OCI-LY1 (cell line): ENCODE data around the gene CIPC.

Experiments
- H2AFZ ChIP-seq: fragments of 200-600 bp; sonication (generic), shearing (Covaris generic); 2 replicates; pipeline ENCODE4 v1.6.0; 2014; ENCODE audit warnings: antibody characterized with exemption, mild to moderate bottlenecking, low read length
- H3F3A ChIP-seq: fragments of 200-600 bp; sonication (generic), shearing (Covaris generic); 2 replicates; pipeline ENCODE4 v1.6.0; 2014; ENCODE audit warnings: mild to moderate bottlenecking, antibody characterized with exemption, low read length, moderate library complexity; ENCODE audit not compliant: insufficient read depth
- H3K27ac ChIP-seq: fragments of 200-600 bp; sonication (generic); 2 replicates; pipeline ENCODE4 v1.5.1; 2014; ENCODE audit warnings: low read length, mixed run types, mild to moderate bottlenecking, low read depth; ENCODE audit not compliant: poor library complexity, severe bottlenecking
- H3K27me3 ChIP-seq: fragments of 200-600 bp; sonication (generic); 2 replicates; pipeline ENCODE4 v1.6.0; 2014; ENCODE audit warnings: antibody characterized with exemption, mild to moderate bottlenecking, low read length, moderate library complexity; ENCODE audit not compliant: insufficient read depth
- H3K36me3 ChIP-seq: fragments of 200-600 bp; sonication (generic); 2 replicates; pipeline ENCODE4 v1.6.1; 2014; ENCODE audit warnings: mild to moderate bottlenecking, antibody characterized with exemption, low read length, moderate library complexity, mixed read lengths; ENCODE audit not compliant: insufficient read depth
- H3K4me1 ChIP-seq: fragments of 200-600 bp; sonication (generic); 2 replicates; pipeline ENCODE4 v1.5.1; 2014; ENCODE audit warnings: mild to moderate bottlenecking, low read length, moderate library complexity; ENCODE audit not compliant: insufficient read depth, severe bottlenecking
- H3K4me2 ChIP-seq: fragments of 200-600 bp; sonication (generic), shearing (Covaris generic); 2 replicates; pipeline ENCODE4 v1.6.1; 2014; ENCODE audit warnings: low read length
- H3K4me3 ChIP-seq: fragments of 200-600 bp; sonication (generic); 2 replicates; pipeline ENCODE4 v1.5.1; 2014; ENCODE audit warnings: low read length, low read depth, mild to moderate bottlenecking, mixed read lengths; ENCODE audit not compliant: poor library complexity, severe bottlenecking
- H3K79me2 ChIP-seq: fragments of 200-600 bp; shearing (Covaris generic); 2 replicates; pipeline ENCODE4 v1.6.1; 2016; ENCODE audit warnings: mixed run types, low read length, mixed read lengths; ENCODE audit not compliant: insufficient read depth
- H3K9ac ChIP-seq: fragments of 200-600 bp; sonication (generic), shearing (Covaris generic); 2 replicates; pipeline ENCODE4 v1.6.1; 2014; ENCODE audit warnings: mild to moderate bottlenecking, low read length, mixed read lengths
- H3K9me2 ChIP-seq: fragments of 200-600 bp; sonication (generic), shearing (Covaris generic); 2 replicates; pipeline ENCODE4 v1.6.1; 2014; ENCODE audit warnings: low read depth, mild to moderate bottlenecking, low read length, mixed read lengths
- H3K9me3 ChIP-seq: fragments of 200-600 bp; shearing (Covaris generic); 2 replicates; pipeline ENCODE4 v1.6.1; 2014; ENCODE audit warnings: low read length, mixed read lengths
- H4K20me1 ChIP-seq: fragments of 200-600 bp; sonication (generic), shearing (Covaris generic); 2 replicates; pipeline ENCODE4 v1.6.0; 2016; ENCODE audit warnings: mild to moderate bottlenecking, low read length; ENCODE audit not compliant: insufficient read depth
- EZH2 ChIP-seq: fragments of 200-600 bp; sonication (generic), shearing (Covaris generic); IDR thresholded peaks from 2 replicates; pipeline ENCODE4 v1.8.0; 2017; ENCODE audit warnings: borderline replicate concordance, mixed run types, mild to moderate bottlenecking, antibody characterized with exemption, low read length, moderate library complexity, mixed read lengths
- TF ChIP-seq, protein P1 (sequence below): fragments of 200-600 bp; sonication (generic), shearing (Covaris generic); IDR thresholded peaks from 2 replicates; pipeline ENCODE4 v1.5.1; 2017; ENCODE audit warnings: mild to moderate bottlenecking, antibody characterized with exemption, low read length, moderate library complexity, mixed read lengths

The CIPC gene

DNA sequence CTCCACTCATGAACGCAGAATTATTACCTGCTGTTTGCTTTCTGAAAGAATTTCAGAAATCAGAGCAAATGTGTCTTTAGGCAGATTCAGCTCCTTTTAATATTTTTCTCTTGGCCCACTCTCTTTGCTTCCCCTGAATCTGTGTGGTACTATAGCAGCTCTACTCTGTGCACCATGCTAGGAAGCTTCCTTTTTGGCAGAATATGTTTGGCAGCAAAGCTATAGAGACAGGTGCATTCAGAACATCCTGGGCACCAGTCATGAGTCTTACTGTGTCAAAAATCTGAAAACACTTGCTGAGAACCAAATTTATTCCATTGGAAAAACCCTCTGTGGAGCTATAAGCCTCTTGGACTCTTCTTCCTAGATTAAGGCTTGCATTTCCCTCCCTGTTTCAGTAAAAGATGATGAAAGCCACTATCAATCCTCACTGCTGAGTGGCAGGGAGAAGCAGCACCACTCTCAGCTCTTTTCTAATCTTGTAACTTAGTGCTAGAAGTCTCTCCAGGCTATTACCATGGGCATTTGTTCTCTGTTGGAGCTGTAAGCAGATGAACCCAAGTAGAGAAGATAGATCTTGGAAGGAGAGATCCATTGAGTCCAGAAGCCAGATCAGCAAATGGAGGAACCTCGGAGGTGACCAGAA, 18.2 kb downstream of the CIPC start:
- TF ChIP-seq EZH2, result no peak
- TF ChIP-seq, protein P1, sequence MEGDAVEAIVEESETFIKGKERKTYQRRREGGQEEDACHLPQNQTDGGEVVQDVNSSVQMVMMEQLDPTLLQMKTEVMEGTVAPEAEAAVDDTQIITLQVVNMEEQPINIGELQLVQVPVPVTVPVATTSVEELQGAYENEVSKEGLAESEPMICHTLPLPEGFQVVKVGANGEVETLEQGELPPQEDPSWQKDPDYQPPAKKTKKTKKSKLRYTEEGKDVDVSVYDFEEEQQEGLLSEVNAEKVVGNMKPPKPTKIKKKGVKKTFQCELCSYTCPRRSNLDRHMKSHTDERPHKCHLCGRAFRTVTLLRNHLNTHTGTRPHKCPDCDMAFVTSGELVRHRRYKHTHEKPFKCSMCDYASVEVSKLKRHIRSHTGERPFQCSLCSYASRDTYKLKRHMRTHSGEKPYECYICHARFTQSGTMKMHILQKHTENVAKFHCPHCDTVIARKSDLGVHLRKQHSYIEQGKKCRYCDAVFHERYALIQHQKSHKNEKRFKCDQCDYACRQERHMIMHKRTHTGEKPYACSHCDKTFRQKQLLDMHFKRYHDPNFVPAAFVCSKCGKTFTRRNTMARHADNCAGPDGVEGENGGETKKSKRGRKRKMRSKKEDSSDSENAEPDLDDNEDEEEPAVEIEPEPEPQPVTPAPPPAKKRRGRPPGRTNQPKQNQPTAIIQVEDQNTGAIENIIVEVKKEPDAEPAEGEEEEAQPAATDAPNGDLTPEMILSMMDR, result no peak
- Histone ChIP-seq H3K27me3 (no peaks in the 10 kb centered on the region), H3K9me3 (no peaks in the 10 kb centered on the region), H3K4me1 (peaks cover 40% of the 10 kb centered on the region), H3K79me2 (no peaks in the 10 kb centered on the region), H3F3A (0 out of 2 replicates have a peak, but pooled peaks cover 5% of the 10 kb centered on the region), H3K9me2 (no peaks in the 10 kb centered on the region), H4K20me1 (no peaks in the 10 kb centered on the region), H3K9ac (no peak overlapping the region), H2AFZ (no peak overlapping the region), H3K36me3 (peaks cover 53% of the 10 kb centered on the region), H3K4me3 (no peak overlapping the region), H3K4me2 (no peak overlapping the region), H3K27ac (peak overlapping the region; percentile 70)

DNA sequence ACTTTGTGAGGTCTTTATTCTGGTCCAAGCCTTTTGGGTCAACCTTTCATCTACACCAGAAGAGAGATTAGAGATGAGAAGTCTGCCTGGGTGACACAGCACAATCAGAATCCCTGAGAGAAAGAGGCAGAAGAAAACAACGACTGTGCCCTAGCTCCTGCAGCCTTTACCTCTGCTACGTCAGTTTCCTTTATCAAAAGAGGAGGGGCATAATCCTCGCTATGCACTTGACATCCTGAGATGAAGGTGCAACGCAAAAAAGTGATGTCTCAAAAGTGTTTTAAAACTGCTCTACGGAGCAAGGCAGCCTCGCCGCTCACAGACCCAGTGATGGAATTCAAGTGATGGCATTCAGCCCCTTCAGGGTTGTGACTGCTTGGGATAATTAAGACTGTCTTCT, 21.8 kb downstream of the CIPC start:
- Histone ChIP-seq H2AFZ (no peak overlapping the region), H3K79me2 (no peaks in the 10 kb centered on the region), H3K9me3 (no peaks in the 10 kb centered on the region), H3K4me2 (peak overlapping the region; percentile 46; the same call in 1 of the 2 replicates), H3K9me2 (no peaks in the 10 kb centered on the region), H3K36me3 (peaks cover 19% of the 10 kb centered on the region), H3K9ac (peak overlapping the region; percentile 46; the same call in 1 of the 2 replicates), H4K20me1 (no peaks in the 10 kb centered on the region), H3K4me3 (peak overlapping the region; percentile 5), H3F3A (peaks cover 12% of the 10 kb centered on the region; the same call in 1 of the 2 replicates), H3K27ac (peak overlapping the region; percentile 98), H3K4me1 (peaks cover 69% of the 10 kb centered on the region), H3K27me3 (no peaks in the 10 kb centered on the region)
- TF ChIP-seq, protein P1, result no peak
- no peak for TF ChIP-seq EZH2

DNA sequence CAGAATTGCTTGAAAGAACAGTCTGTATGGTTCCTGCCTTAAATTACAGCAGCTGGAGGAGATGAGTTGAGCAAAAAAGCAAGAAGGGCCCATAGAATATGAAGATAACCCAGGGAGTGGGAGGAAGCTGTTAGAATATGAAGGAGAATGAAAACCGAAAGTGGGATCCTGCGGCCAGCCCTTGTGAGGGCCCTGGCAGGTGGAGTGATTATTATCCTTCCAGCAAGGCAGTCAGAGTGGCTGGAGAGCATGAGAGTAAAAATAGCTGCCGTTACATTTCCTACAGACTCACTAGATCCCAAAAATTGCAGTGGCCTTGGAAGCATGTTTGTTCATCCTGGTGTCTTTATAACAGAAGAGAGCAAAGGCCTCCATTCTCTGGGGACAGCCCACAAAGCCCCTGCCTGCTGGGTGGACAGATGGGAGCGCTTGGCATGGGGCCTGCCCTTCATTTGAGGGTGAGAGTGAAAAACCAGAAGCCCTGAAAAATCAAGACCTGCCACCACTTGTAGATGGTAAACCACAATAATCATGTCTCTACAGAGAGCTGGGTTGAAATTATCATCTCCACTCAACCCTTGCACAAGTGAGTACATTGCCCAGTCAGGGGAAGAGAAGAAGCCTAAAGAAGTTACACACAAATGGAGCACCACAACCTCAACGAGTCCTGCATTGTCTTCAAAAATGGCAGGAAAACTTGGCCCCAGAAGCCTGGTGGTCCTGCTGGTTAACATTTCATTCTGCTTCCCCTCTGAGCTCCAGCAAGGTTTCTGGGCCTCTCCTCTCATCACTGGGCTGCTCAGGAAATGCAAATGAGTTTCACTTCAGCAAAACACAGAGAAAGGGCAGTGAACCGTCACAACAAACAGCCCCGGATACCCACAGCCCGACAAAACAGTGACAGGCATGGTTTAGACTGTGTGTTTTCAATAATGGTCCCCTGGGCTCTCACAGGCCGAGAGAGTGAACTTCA, 23.0 kb downstream of the CIPC start:
- Histone ChIP-seq H3K36me3 (peaks cover 12% of the 10 kb centered on the region; the same call in 1 of the 2 replicates), H3K4me2 (peak overlapping the region; percentile 67), H3K4me3 (peak overlapping the region; percentile 64), H3K27me3 (no peaks in the 10 kb centered on the region), H3K4me1 (peaks cover 74% of the 10 kb centered on the region), H3K9me3 (no peaks in the 10 kb centered on the region), H3K9me2 (no peaks in the 10 kb centered on the region), H3K9ac (peak overlapping the region; percentile 34; the same call in 1 of the 2 replicates), H4K20me1 (no peaks in the 10 kb centered on the region), H3K79me2 (no peaks in the 10 kb centered on the region), H3F3A (peaks cover 12% of the 10 kb centered on the region; the same call in 1 of the 2 replicates), H2AFZ (no peak overlapping the region), H3K27ac (peak overlapping the region; percentile 98)
- TF ChIP-seq, protein P1, result no peak
- TF ChIP-seq EZH2, result no peak
